T1000 (cell line): ENCODE measurements around the gene TTC8.
"Not testable (repeated sequence)": the region's sequence is repeated elsewhere in the genome, so short reads cannot be mapped to it uniquely, and the experiment has no call there.

ENCODE experiments used
- DNase-seq: peaks from one replicate; lab custom pipeline; 2025; ENCODE audit warnings: mixed read lengths; lab: John Stamatoyannopoulos, UW

TTC8 gene

GRCh38 chr14:88825078-88825458 lies 617 bp downstream of the TTC8 start:
- no peak for DNase-seq

- DNase-seq = no peak
Measured at GRCh38 chr14:88825503-88825902, 1.1 kb downstream of the TTC8 start.

DNA sequence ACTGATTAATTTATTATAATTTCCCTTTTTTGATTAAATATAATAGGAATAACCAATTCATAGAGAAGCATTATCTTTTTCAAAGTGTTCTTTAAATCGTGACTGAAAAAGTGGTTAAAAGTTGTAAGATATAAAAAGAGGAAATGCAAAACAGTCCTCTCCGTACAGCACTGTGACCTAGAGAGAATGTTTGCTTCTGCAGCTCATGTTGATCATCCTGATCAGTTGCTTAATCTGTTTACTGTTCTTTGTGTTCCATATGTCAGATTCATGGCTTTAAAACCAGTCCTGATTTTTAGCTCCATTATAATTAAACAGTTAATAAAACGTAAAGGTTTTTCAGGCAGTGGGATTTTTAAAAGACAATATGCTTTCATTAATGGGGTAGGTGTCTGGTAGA lies 4.7 kb downstream of the TTC8 start:
- no peak for DNase-seq

DNA sequence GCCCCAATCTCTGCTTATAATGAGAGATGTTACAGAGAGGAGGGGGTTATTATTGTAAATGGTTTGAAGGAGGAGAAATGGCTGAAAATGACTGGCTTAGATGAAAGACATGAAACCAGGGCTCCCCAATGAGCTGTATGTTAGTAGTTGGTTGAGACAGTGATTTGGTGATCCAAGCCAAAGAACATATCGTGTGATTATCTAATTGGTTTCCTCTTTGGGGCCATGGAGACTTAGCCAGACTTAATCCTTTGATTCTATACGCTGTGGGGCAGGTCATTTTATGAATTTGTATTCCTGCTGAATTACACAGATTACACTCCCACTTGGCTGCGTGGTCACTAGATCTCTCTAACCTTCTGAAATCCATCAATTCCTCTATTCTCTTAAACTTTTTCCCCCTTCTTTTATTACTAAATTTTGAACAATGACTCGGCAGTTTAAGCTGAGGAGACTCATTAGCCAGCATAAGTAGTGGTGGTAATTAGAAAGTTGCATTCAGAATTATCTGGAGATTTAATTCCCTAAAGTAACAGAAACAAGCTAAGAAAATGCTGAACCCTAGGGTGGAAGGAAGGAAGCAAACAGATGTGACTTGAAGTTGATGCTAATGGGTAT lies 5.3 kb downstream of the TTC8 start:
- no peak for DNase-seq

DNA sequence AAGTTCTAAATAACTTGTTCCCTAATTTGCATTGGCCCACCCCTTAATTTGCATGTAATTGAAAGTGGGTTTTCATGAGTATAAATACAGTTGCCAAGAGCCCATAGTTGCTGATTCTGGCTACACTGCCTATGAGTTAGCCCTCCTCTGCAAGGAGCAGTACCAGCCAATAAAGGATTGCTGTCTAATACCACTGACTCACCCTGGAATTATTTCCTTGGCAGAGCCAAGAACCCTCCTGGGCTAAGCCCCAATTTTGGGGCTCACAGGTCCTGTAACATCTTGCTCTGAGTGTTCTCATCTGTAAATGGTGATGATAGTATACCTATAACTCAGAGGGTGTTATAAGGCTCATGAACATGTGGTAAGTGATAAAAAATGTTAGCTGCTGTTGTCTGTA lies 6.8 kb downstream of the TTC8 start:
- no peak for DNase-seq

- DNase-seq = no peak
Measured at GRCh38 chr14:88834883-88835431, 10.5 kb downstream of the TTC8 start.

- no peak for DNase-seq
Measured at GRCh38 chr14:88835661-88836060, 11.2 kb downstream of the TTC8 start.

DNA sequence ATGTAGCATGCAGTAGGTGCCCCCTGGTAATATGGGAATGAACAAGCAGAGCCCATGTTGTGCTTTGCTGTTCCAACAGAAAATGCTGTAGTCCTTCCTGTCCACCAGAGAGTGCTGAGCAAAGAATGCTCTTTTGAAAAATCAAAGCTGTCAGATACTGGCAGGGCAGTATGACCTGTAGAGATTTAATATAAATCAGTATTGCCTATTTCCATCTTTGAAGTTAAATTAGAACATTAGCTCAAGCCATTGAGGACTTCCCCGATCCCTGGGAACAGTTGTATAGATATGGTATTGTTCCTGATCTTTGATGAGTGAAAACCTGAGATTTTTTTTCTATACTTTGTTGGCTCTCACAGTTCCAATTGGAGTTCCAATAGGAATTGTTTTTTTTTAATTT lies 13.0 kb downstream of the TTC8 start:
- no peak for DNase-seq

GRCh38 chr14:88838015-88838414 lies 13.6 kb downstream of the TTC8 start:
- no peak for DNase-seq

GRCh38 chr14:88840926-88841325 lies 16.5 kb downstream of the TTC8 start:
- no peak for DNase-seq

DNA sequence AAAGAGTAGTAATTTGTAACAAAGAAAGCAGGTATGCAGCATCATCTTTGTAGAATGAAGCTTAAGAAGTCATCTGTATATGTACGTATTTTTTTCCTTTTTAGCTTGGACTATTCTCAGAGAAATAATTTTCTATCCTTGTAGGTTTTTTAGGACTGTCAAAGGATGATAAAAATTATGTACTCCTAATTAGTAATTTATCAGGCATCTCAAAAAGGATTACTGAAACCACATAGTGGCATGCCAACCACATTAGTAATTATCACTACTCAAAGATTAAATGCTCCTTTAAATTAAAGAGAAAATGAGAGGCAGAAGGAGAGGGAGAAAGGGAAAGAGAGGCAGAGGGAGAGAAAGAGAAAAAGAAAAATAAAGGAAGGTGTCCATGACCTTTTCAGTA lies 17.3 kb downstream of the TTC8 start:
- no peak for DNase-seq

DNA sequence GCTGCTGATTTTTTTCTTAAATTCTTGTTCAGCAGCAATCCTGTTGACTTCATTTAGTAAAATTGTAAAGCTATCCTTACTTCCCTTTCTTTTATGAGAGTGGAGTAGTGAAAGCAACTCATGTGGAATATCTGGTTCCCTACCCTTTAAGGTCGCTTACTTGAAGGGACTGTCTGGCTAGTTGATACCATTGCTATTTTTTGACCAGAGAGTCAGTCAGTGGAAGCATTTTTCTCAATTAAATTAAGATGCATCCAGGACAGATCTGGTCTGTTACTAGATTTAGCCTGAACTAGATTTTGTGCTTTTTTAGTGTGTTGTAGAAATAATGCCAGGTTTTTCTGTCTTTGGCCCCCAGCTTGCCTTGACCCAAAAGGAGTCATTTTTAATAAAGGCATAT lies 18.0 kb downstream of the TTC8 start:
- DNase-seq = no peak

GRCh38 chr14:88844980-88845491 lies 20.6 kb downstream of the TTC8 start:
- no peak for DNase-seq

DNA sequence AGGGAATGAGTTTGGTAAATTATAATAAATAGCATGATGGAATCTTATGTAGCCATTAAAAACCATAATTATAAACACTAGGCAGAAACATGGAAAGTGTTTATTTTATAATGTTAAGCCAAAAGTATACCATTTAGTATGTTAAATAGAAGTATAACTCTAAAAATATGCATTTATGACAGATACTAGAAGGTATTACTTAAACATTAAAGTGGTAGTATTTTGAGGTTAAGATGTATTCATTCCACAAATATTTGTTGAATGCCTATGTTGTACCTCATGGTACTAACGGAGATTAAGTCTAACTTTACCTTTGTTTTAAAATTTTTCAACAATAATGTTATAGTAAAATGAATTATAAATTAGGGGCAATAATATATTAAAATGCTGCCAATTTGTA lies 24.1 kb downstream of the TTC8 start:
- DNase-seq = no peak

DNA sequence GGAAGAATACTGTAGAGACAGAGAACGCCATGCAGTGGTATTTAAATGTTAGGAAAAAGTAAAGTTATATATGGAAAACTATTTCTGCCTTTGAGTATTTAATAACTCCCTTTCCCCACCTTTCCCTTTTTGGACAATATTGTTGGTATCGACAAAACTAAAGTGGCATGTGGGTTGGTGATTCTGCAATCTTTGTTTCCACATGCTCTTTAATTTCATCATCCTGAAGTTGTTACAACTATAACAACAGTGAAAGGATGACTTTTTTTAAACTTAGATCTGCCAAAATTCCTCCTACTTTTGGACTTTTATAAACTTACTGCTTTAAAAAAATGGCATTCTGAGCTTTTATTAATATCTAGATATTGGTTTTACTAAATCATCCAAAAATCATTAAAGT lies 25.3 kb downstream of the TTC8 start:
- no peak for DNase-seq

GRCh38 chr14:88851587-88851986 lies 27.1 kb downstream of the TTC8 start:
- DNase-seq = no peak

- DNase-seq = no peak
Measured at GRCh38 chr14:88852632-88853031, 28.2 kb downstream of the TTC8 start.

- DNase-seq = no peak
Measured at GRCh38 chr14:88853129-88853528, 28.7 kb downstream of the TTC8 start.

DNA sequence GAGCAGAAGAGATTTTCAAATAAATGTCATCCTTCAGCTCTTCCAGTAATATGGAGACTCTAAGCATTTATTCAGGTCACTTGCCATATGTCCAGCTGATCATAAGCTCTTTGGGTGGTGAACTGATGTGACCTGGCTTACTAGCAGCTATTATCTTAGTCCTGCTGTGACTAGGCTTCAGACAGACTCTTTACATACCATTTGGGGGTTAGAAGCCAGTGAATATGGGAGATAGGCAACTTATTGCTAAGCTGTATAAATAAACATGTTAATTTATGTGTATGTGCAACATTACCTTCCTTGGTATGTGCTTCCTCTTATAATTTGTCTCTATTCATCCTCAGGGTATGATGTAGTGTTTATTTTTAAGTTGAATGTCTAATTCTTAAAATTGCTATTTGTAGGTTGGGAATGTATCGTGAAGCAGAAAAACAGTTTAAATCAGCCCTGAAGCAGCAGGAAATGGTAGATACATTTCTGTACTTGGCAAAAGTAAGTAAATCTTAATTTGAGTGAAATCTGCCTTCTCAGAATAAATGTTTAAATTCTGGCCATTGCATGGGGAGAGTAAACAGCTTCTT lies 32.4 kb downstream of the TTC8 start:
- DNase-seq = peak; percentile 1

- DNase-seq = not testable (repeated sequence)
Measured at GRCh38 chr14:88857861-88858260, 33.4 kb downstream of the TTC8 start.

- not testable (repeated sequence) for DNase-seq
Measured at GRCh38 chr14:88859118-88859517, 34.7 kb downstream of the TTC8 start.

DNA sequence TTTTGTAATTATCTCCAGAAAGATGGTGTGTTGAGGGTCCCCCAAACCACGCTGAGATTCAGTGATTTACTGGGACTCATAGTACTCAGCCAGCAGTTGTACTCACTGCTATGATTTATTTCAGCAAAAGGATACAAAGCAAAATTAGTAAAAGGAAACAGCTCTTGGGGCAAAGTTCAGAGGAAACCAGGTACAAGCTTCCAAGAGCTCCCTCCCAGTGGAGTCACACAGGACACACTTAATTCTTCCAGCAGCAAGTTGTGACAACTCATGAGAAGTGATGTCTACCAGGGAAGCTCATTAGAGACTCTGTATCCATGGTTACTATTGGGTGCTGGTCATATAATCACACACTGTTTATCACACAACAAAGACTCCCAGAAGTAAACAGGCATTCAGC lies 38.7 kb downstream of the TTC8 start:
- no peak for DNase-seq

GRCh38 chr14:88864198-88864597 lies 39.7 kb downstream of the TTC8 start:
- DNase-seq = no peak

DNA sequence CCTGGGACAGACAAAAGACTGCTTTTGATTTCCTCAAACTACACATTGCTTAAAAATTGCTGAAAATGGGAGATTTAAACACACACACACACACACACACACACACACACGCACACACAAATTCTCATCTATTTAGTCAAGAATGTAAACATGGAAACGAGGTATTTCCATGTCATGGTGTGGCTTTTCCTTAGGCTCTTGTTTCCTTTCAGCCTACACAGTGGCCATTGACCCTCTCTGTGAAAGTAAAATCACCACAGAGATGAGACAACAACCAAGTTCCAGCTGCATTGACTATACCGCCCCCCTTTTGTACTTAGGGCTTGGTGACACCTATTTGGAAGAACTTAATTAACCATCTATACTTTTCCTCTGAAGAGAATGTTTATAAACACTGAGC lies 41.9 kb downstream of the TTC8 start:
- DNase-seq = no peak
